ENCODE data around the gene PDE7B.

DNA sequence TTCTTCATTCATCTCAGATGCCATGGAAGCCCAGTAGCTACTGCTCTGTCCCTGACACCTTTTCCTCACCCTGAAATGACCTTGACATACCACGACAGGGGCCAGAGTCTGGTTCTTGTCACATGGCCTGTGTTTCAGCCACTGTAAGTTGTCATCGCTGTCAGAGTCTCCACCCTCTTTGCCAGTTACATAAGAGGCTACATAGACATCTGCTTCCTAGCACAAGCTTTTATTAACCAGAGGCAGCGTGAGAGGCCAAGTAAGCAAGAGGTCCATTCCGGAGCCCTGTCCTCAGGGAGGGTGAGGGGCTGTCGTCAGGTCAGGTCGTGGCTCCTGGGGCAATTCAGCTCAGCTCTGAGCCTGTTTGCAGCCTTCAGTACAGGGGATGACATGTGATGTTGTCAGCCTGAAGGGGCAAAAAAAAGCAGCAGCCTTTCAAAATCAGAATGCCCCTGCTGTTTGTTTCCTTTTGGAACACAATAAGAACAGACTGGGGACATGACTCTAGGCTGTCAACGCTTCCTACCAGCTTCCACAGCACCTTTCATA is 252.3 kb downstream of the PDE7B start:
- TF ChIP-seq, protein P1, sequence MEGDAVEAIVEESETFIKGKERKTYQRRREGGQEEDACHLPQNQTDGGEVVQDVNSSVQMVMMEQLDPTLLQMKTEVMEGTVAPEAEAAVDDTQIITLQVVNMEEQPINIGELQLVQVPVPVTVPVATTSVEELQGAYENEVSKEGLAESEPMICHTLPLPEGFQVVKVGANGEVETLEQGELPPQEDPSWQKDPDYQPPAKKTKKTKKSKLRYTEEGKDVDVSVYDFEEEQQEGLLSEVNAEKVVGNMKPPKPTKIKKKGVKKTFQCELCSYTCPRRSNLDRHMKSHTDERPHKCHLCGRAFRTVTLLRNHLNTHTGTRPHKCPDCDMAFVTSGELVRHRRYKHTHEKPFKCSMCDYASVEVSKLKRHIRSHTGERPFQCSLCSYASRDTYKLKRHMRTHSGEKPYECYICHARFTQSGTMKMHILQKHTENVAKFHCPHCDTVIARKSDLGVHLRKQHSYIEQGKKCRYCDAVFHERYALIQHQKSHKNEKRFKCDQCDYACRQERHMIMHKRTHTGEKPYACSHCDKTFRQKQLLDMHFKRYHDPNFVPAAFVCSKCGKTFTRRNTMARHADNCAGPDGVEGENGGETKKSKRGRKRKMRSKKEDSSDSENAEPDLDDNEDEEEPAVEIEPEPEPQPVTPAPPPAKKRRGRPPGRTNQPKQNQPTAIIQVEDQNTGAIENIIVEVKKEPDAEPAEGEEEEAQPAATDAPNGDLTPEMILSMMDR (conservative IDR thresholded peaks at IDR 0.05; ENCODE audit: low read length), result no peak
- no peak for TF ChIP-seq EZH2phosphoT487 (IDR thresholded peaks at IDR 0.05; ENCODE audit: borderline replicate concordance, low read depth, low read length)

Measured in OCI-LY7 (cell line).